ENCODE measurements around the gene MATN4.

- TF ChIP-seq, protein P1, sequence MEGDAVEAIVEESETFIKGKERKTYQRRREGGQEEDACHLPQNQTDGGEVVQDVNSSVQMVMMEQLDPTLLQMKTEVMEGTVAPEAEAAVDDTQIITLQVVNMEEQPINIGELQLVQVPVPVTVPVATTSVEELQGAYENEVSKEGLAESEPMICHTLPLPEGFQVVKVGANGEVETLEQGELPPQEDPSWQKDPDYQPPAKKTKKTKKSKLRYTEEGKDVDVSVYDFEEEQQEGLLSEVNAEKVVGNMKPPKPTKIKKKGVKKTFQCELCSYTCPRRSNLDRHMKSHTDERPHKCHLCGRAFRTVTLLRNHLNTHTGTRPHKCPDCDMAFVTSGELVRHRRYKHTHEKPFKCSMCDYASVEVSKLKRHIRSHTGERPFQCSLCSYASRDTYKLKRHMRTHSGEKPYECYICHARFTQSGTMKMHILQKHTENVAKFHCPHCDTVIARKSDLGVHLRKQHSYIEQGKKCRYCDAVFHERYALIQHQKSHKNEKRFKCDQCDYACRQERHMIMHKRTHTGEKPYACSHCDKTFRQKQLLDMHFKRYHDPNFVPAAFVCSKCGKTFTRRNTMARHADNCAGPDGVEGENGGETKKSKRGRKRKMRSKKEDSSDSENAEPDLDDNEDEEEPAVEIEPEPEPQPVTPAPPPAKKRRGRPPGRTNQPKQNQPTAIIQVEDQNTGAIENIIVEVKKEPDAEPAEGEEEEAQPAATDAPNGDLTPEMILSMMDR (IDR thresholded peaks at IDR 0.05): no peak
- no peak for TF ChIP-seq POLR2A (IDR thresholded peaks at IDR 0.05)
Measured at GRCh38 chr20:45253261-45253660, 54.8 kb downstream of the MATN4 start.
